HUES64 (cell line): ENCODE measurements around the gene SEC24C.
"Not testable (repeated sequence)": the region's sequence is repeated elsewhere in the genome, so short reads cannot be mapped to it uniquely, and the experiment has no call there.

ENCODE experiments used
- H3K27ac ChIP-seq: 2 replicates; pipeline ENCODE4 v1.7.0; 2013; ENCODE audit warnings: low read depth, low read length, inconsistent platforms
- H3K27me3 ChIP-seq: 2 replicates; pipeline ENCODE4 v1.6.1; 2013; ENCODE audit warnings: mild to moderate bottlenecking, low read length; ENCODE audit not compliant: insufficient read depth
- H3K36me3 ChIP-seq: 2 replicates; pipeline ENCODE4 v1.6.1; 2013; ENCODE audit warnings: mild to moderate bottlenecking, low read length; ENCODE audit not compliant: insufficient read depth
- H3K4me1 ChIP-seq: 2 replicates; pipeline ENCODE4 v1.6.1; 2013; ENCODE audit warnings: mild to moderate bottlenecking, low read length, moderate library complexity; ENCODE audit not compliant: insufficient read depth
- H3K4me3 ChIP-seq: 2 replicates; pipeline ENCODE4 v1.5.1; 2013; ENCODE audit warnings: mild to moderate bottlenecking, low read length, moderate library complexity
- H3K9ac ChIP-seq: 2 replicates; pipeline ENCODE4 v1.6.1; 2013; ENCODE audit warnings: mild to moderate bottlenecking, low read depth, low read length
- H3K9me3 ChIP-seq: 2 replicates; pipeline ENCODE4 v1.6.1; 2013; ENCODE audit warnings: low read depth, low read length; ENCODE audit not compliant: insufficient read depth
- WGBS: fragments of 150-250, 120-280 bp; methylation state at CpG from one replicate; pipeline ENCODE4 v1.1.7; 2013; ENCODE audit warnings: missing lambda C conversion rate; 5-methylcytosine and 5-hydroxymethylcytosine counted together

SEC24C gene

DNA sequence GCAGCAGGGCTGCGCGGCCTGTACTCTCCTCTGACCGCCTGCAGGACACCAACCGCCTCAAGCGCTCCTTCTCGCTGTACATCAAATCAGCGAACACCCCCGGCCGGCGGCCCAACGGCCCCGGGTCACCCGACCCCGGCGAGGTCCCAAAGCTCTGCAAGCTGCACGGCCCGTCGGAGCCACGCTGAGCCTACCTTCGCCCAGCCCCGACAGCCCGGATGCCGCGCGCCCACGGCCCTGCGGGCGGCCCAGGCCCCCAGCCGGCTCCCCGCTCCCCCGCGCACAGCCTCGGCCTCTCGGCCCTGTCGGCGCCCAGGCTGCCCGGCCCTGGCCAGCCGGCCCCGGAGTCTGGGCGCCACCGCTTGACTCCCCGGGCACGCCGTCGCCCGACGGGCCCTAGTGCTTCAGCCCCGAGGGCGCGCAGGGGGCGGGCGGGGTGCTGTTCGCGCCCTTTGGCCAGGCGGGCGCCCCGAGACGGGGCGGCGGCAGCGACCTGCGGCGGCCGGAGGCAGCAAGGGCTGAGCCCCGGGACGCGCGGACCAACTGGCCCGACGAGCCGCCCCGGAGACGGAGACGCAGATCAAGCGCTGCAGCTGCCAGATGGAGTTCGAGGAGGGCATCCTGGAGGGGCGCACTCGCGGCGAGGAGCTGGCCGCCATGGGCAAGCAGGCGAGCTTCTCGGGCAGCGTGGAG, 11.1 kb upstream of the SEC24C start:
- no peaks in the 10 kb centered on the region for H3K27me3 ChIP-seq
- peaks cover 3% of the 10 kb centered on the region; the same call in 1 of the 2 replicates for H3K4me1 ChIP-seq
- no peaks in the 10 kb centered on the region for H3K9me3 ChIP-seq
- WGBS: 95% methylated on average over 84 of the region's 84 CpGs
- H3K9ac ChIP-seq: no peak overlapping the region
- H3K27ac ChIP-seq: no peak overlapping the region
- H3K4me3 ChIP-seq: no peak overlapping the region
- H3K36me3 ChIP-seq: peaks cover 19% of the 10 kb centered on the region

DNA sequence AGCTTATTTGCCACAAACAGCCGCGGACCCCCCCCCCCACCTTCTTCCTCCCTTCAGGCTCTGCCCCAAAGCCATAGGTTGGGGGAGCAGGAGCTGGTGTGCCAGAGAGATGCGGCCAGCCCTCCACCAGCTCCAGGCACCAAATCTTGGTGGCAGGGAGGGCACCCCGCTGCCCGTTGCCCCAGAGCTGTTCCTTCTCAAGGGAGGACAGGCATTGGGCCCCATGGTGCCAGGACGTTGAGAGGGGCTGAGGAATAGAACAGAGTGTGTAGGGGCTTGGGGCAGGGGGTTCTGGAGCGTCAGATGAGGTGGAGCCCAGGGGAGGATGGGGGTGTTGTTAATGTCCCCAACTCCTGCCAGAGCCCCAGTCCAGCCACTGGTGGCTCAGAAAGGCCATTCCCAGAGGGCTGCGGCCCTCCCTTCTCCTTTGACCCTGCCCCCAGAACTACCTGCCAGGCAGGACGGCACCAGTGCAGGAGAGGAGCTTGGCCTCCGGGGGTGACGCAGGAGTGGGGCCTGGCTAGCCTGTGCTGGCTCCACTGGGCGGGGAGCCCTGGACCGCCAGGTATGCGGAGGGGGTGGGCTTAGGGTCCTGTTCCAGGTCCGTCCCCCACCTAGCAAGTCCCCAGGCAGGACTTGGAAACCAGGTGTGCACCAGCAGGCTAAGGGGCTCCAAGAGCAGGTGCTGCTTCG, 10.0 kb upstream of the SEC24C start:
- WGBS: 95% methylated on average over 14 of the region's 16 CpGs
- Histone ChIP-seq H3K9me3 (no peaks in the 10 kb centered on the region), H3K9ac (no peak overlapping the region), H3K27ac (no peak overlapping the region), H3K4me1 (peaks cover 3% of the 10 kb centered on the region; the same call in 1 of the 2 replicates), H3K36me3 (peaks cover 17% of the 10 kb centered on the region; the same call in 1 of the 2 replicates), H3K27me3 (no peaks in the 10 kb centered on the region), H3K4me3 (no peak overlapping the region)

DNA sequence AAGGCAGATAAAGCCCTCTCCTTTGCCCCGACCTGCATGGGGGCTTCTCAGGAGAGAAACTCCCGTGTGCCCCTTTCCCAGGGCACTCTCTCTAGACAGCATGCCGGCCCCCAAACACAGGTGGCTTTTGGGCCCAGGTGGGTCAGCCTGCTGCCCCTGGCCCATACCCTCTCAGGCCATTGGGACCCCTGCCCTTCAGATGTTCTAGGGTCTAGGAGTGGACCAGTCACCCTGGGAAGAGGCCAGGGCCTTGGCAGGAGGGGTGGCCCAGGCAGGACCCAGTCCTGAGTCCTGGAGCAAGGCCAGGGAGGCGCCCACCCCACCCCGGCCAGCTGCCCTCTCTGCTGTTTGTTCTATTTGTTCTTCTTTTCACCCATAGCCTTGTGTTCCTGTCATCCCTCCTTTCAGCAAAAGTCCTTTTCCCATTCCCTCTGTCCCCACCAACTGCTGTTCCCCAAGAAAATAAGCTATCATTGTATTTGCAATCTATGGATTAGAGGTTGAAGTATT, 9.3 kb upstream of the SEC24C start:
- Histone ChIP-seq H3K9me3 (no peaks in the 10 kb centered on the region), H3K4me3 (no peak overlapping the region), H3K27ac (no peak overlapping the region), H3K9ac (no peak overlapping the region), H3K27me3 (no peaks in the 10 kb centered on the region), H3K4me1 (peaks cover 3% of the 10 kb centered on the region; the same call in 1 of the 2 replicates), H3K36me3 (peaks cover 18% of the 10 kb centered on the region; the same call in 1 of the 2 replicates)
- 88% methylated on average over 5 of the region's 5 CpGs for WGBS

DNA sequence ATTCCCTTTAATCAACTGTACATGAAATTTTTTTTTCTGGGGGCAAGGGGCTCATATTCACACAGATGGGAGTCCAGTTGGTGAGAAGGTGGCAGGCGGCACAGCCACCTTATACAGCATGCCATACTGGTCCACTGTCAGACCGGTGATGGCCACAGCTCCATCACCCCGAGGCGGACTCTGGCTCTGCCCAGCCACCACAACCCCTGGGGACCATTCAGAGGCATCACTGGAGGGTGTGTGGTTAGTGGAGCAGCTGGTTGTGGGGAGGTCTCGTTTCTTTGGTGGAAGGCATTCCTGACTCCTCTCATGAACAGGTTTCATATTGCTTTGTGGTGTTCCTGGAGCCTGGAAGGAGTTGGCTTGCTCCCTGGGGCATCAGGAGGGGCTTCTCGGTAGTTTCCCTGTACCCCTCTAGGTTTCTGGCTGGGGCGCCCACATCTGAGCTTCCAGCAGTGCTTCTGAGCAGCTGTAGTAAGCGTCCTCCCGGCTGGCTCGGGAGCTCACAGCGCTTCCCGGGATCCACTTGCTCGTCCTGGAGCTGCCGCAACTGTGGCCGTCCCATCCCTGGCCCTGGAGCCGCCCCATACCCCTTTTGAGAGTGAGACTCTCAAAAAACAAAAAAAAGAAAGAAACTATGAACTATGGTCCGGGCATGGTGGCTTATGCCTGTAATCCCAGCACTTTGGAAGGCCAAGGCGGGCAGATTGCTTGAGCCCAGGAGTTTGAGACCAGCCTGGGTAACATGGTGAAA, 3.5 kb upstream of the SEC24C start:
- H3K4me1 ChIP-seq: peaks cover 17% of the 10 kb centered on the region
- not testable (repeated sequence) for H3K27ac ChIP-seq
- WGBS: 95% methylated on average over 17 of the region's 18 CpGs

DNA sequence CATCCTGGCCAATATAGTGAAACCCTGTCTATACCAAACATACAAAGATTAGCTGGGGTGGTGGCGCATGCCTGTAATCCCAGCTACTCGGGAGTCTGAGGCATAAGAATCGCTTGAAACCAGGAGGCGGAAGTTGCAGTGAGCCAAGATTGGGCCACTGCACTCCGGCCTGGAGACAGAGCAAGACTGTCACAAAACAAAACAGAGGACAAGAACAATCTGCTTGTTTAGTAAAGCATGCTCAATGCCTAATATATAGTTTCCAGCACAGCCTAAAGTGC, 1.8 kb upstream of the SEC24C start:
- Histone ChIP-seq H3K36me3 (peaks cover 15% of the 10 kb centered on the region), H3K9ac (peak overlapping the region; percentile 43), H3K4me3 (no peak overlapping the region; the same call in 1 of the 2 replicates), H3K27ac (peak overlapping the region; percentile 93), H3K27me3 (no peaks in the 10 kb centered on the region), H3K9me3 (no peaks in the 10 kb centered on the region), H3K4me1 (peaks cover 17% of the 10 kb centered on the region)
- WGBS: 86% methylated on average over 5 of the region's 5 CpGs

More for the DNA sequence above, 3.5 kb upstream of the SEC24C start:
- not testable (repeated sequence) for H3K9me3 ChIP-seq, H3K27me3 ChIP-seq, H3K4me3 ChIP-seq, H3K9ac ChIP-seq, H3K36me3 ChIP-seq

DNA sequence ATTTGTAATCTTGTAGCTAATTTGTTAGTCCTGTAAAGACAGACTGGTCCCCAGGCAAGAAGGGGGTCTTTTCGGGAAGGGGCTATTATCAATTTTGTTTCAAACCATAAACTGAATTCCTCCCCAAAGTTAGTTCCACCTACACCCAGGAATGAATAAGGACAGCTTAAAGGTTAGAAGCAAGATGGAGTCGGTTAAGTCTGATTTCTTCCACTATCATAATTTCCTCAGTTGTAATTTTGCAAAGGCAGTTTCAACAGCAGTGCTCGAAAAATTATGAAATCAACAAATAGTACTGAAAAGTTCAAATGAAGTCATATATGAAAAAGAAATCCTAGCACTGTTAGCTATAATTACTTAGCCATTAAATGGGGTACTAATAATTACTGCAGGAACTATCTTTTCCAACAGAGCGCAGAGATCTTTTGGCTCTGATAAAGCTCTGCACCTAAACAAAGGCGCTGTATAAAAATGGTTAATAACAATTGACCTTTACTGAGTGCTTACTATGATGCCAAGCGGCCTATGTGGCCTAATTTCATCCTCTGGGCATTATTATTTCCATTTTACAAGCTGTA, 756 bp upstream of the SEC24C start:
- Histone ChIP-seq H3K9ac (peak overlapping the region; percentile 98), H3K4me3 (peak overlapping the region; percentile 89), H3K27ac (peak overlapping the region; percentile 93), H3K4me1 (peaks cover 17% of the 10 kb centered on the region), H3K27me3 (no peaks in the 10 kb centered on the region), H3K9me3 (no peaks in the 10 kb centered on the region), H3K36me3 (peaks cover 19% of the 10 kb centered on the region)
- 22% methylated on average over 5 of the region's 6 CpGs for WGBS

DNA sequence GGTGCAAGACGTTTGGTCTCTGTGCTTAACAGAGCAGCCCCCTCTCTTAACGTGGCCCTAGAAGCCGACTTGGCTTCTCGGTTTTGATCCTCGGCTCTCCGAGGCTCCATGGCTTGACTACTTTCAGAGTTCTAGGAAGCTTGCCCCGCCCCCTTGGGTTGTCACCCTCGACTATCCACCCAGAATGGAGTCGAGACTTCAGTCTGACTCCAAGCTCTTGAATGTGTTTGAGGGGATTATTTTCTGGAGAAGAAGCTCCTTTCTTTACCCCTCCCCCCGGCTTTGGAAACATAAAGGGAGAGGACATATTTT, 448 bp downstream of the SEC24C start:
- Histone ChIP-seq H3K36me3 (peaks cover 23% of the 10 kb centered on the region), H3K4me1 (peaks cover 17% of the 10 kb centered on the region), H3K4me3 (peak overlapping the region; percentile 89), H3K27ac (peak overlapping the region; percentile 93), H3K9ac (peak overlapping the region; percentile 98), H3K27me3 (no peaks in the 10 kb centered on the region), H3K9me3 (no peaks in the 10 kb centered on the region)
- under 1% methylated on average over 9 of the region's 10 CpGs for WGBS

DNA sequence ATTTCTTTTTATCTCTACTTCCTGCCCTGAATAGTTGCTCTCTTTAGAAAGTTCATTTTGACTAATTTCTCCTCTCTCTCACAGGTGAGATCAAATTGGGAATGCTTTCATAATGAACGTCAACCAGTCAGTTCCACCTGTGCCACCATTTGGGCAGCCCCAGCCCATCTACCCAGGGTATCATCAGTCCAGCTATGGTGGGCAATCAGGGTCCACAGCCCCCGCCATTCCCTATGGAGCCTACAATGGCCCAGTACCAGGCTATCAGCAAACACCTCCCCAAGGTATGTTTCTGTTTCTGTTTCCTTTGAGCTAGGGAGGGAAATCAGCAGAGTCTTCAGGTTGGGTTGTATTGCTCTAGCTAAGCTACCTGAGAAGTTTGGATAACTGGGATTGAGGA, 2.5 kb downstream of the SEC24C start:
- Histone ChIP-seq H3K4me3 (no peak overlapping the region), H3K9ac (no peak overlapping the region), H3K36me3 (peaks cover 41% of the 10 kb centered on the region), H3K27ac (no peak overlapping the region), H3K27me3 (no peaks in the 10 kb centered on the region), H3K9me3 (no peaks in the 10 kb centered on the region), H3K4me1 (peaks cover 17% of the 10 kb centered on the region)
- WGBS: 99% methylated on average over 2 of the region's 2 CpGs

DNA sequence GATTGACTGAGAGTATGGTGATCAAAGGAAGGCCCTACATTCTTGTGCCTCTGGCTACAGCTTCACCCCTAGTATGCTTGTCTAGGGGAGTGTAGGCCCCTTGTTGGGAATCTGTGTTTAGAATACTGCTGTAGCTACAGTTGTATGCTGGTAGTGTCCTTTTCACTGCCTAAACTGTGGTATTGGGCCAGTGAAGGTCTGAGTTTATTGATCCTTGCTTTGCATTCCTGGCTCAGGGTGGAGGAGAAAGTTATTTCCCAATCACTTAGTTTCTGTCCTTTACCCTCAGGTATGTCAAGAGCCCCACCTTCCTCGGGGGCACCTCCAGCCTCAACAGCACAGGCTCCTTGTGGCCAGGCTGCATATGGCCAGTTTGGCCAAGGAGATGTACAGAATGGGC, 6.6 kb downstream of the SEC24C start:
- WGBS: 93% methylated on average over 1 of the region's 1 CpG
- H3K9ac ChIP-seq: no peak overlapping the region
- H3K9me3 ChIP-seq: no peaks in the 10 kb centered on the region
- H3K4me1 ChIP-seq: no peaks in the 10 kb centered on the region
- H3K36me3 ChIP-seq: peaks cover 70% of the 10 kb centered on the region
- no peak overlapping the region for H3K4me3 ChIP-seq
- H3K27ac ChIP-seq: no peak overlapping the region
- no peaks in the 10 kb centered on the region for H3K27me3 ChIP-seq

DNA sequence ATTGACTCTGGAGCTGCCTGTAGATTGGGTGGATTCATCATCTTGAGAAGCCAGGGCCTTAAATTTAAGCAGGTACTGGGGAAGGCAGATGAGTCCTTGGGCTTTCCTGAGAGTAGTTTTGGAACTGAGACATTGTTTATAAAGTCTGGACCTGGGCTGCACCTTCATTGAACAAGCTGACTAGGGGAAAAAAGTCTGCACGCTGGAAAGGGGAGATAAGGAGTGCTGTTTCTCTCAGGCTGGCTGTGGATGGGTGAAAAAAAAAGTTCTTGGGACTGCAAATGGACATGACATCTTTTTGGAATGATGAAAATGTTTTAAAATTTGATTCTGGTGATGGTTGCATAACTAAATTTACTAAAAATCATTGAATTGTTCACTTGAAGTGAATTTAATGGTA, 12.0 kb downstream of the SEC24C start:
- WGBS: 83% methylated on average over 1 of the region's 1 CpG
- Histone ChIP-seq H3K9me3 (no peaks in the 10 kb centered on the region), H3K4me1 (no peaks in the 10 kb centered on the region), H3K36me3 (peaks cover 65% of the 10 kb centered on the region), H3K27me3 (no peaks in the 10 kb centered on the region), H3K4me3 (no peak overlapping the region), H3K27ac (no peak overlapping the region), H3K9ac (no peak overlapping the region)
